ENCODE results near the gene STIM1. TPM values are rescaled to one million over a fixed set of nuclear protein-coding genes. Genes with fewer than 3 reads are reported as not detected.
A peak's percentile ranks its signal among the peaks of the same experiment; 100 is the strongest.

STIM1 gene
- total and polyA plus RNA-seq, 12 donors, result 11.9 to 55.7 (median 37.4) TPM

DNA sequence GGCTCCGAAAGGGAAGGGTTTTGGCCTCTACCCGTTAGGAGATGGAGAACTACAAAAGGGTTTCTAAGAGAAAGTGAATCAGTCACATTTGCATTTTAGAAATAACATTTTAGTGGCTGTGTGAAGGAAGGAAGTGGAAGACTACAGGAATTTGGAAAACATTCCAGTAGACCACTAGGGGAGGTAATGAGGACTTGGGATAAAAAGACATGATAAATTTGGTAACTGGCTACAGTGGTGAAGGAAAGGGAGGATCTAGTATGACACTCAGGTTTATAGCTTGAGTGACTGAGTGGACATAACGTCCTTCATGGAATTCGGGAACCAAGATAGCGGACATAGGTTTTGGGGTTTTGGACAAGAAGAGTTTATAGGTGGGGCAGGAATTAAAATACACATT is 232.1 kb downstream of the STIM1 start:
- TF ChIP-seq, protein P1, sequence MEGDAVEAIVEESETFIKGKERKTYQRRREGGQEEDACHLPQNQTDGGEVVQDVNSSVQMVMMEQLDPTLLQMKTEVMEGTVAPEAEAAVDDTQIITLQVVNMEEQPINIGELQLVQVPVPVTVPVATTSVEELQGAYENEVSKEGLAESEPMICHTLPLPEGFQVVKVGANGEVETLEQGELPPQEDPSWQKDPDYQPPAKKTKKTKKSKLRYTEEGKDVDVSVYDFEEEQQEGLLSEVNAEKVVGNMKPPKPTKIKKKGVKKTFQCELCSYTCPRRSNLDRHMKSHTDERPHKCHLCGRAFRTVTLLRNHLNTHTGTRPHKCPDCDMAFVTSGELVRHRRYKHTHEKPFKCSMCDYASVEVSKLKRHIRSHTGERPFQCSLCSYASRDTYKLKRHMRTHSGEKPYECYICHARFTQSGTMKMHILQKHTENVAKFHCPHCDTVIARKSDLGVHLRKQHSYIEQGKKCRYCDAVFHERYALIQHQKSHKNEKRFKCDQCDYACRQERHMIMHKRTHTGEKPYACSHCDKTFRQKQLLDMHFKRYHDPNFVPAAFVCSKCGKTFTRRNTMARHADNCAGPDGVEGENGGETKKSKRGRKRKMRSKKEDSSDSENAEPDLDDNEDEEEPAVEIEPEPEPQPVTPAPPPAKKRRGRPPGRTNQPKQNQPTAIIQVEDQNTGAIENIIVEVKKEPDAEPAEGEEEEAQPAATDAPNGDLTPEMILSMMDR (IDR thresholded peaks at IDR 0.05), result no peak
- Histone ChIP-seq H3K27ac (no peak overlapping the region), H3K36me3 (peaks cover 0 to 81% (median 14%) of the 10 kb centered on the region in 9 donors), H3K4me3 (no peak overlapping the region), H3K9me3 (no peaks in the 10 kb centered on the region), H3K4me1 (peaks cover 0 to 15% (median 0%) of the 10 kb centered on the region in 9 donors), H3K27me3 (no peaks in the 10 kb centered on the region)
- DNase-seq (no peak), ATAC-seq (no peak)
- 90 to 93% methylated on average over 5 of the region's 5 CpGs for WGBS, 2 donors
- intact Hi-C loops (cut with DNase I), result no loop called here

DNA sequence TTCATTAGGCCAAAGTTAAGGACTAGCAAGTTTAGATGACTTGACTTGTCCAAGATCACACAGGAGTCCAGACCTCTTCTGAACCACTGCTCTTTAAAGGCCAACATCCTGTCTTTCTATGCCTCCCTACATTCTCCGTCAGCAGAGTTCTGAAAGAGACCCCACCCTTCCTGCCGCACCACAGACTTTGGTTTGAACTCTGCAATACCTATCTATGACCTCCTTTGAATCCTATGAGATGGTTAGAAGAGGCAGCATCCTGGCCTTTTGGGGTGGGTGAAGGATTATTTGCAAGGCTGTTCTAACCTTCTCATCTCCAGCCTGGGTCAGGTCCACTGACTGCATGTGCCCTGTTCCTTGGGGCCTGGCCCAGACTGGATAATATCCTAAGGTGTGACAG is 234.8 kb downstream of the STIM1 start:
- Histone ChIP-seq H3K9me3 (no peaks in the 10 kb centered on the region), H3K36me3 (peaks cover 0 to 54% (median 0%) of the 10 kb centered on the region in 9 donors), H3K4me1 (peaks cover 0 to 26% (median 6%) of the 10 kb centered on the region in 9 donors), H3K27ac (peak overlapping the region in 1 of 10 donors; percentile 64), H3K27me3 (no peaks in the 10 kb centered on the region), H3K4me3 (no peak overlapping the region)
- intact Hi-C loops (cut with DNase I), result no loop called here
- ATAC-seq (no peak), DNase-seq (no peak)
- TF ChIP-seq, protein P1 (IDR thresholded peaks at IDR 0.05), result no peak
- WGBS, 2 donors, result 80 to 84% methylated on average over 2 of the region's 2 CpGs

DNA sequence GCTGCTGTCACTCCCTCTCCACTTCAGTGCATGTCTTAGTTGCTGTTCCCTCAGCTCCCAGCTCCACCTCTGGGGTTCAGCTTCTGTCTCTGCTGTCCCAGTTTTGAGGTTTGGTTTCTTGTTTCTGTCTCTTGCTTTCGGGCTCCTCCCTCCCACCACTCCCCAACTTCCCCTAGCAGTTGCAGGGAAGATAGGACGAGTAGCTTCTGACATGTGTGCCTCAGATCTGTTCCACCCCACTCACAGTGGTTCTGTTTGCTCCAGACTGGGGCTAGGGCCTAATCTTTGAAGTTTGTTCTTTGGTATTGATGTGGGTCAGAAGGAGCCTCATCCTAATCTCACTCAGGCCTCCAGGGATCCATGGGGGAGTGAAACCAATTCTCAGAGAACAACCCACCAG is 236.6 kb downstream of the STIM1 start:
- Histone ChIP-seq H3K27ac (peak overlapping the region in 1 of 10 donors; percentile 71), H3K36me3 (peaks cover 0 to 45% (median 0%) of the 10 kb centered on the region in 9 donors), H3K4me1 (peaks cover 0 to 44% (median 15%) of the 10 kb centered on the region in 9 donors), H3K27me3 (no peaks in the 10 kb centered on the region), H3K9me3 (no peaks in the 10 kb centered on the region), H3K4me3 (no peak overlapping the region)
- no peak for ATAC-seq
- no peak for DNase-seq
- TF ChIP-seq, protein P1 (IDR thresholded peaks at IDR 0.05), result no peak
- intact Hi-C loops (cut with DNase I), result no loop called here
- 21 to 61% methylated on average over 2 of the region's 2 CpGs for WGBS, 2 donors

DNA sequence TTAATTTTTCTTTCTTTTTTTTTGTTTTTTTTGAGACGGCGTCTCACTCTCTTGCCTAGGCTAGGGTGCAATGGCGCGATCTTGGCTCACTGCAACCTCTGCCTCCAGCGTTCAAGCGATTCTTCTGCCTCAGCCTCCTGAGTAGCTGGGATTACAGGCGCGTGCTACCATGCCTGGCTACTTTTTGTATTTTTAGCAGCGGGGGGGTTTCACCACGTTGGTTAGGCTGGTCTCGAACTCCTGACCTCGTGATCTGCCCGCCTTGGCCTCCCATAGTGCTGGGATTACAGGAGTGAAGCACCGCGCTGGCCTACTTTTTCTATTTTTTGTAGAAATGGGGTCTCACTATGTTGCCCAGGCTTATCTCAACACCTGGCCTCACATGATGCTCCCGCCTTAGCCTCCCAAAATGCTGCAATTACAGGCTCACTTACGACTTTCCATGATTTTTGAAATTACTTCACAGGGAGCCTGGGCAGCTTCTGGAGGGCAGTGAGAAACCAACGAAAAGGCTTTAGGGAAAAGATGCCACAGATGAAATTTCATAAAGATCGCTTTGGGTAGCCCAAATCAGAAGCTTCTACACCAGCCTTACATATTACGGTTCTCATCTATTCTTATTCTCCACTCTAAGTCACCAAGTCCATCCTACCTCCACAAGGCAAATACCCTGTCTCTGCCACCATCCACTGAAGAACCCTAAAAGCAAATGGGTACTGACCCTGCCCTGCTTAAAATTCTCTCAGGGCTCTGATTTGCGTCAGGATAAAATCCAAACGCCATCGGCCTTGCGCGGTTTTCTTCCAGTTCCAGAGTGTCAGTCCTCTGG is 238.3 kb downstream of the STIM1 start:
- DNase-seq (no peak), ATAC-seq (peak in 5 of 8 donors; percentile 1 to 22 (median 7))
- Histone ChIP-seq H3K4me1 (peaks cover 0 to 53% (median 15%) of the 10 kb centered on the region in 9 donors), H3K27me3 (no peaks in the 10 kb centered on the region), H3K9me3 (no peaks in the 10 kb centered on the region), H3K4me3 (peak overlapping the region; percentile 76 to 93 (median 84)), H3K27ac (peak overlapping the region; percentile 79 to 97 (median 94)), H3K36me3 (peaks cover 0 to 31% (median 0%) of the 10 kb centered on the region in 9 donors)
- 68 to 72% methylated on average over 25 of the region's 25 CpGs for WGBS, 2 donors
- intact Hi-C loops (cut with DNase I), result no loop called here
- TF ChIP-seq, protein P1 (IDR thresholded peaks at IDR 0.05), result no peak

Data from heart right ventricle (tissue), 16 donors.